ENCODE measurements around the gene MAP3K12.
A peak's percentile ranks its signal among the peaks of the same experiment; 100 is the strongest.

The MAP3K12 gene

DNA sequence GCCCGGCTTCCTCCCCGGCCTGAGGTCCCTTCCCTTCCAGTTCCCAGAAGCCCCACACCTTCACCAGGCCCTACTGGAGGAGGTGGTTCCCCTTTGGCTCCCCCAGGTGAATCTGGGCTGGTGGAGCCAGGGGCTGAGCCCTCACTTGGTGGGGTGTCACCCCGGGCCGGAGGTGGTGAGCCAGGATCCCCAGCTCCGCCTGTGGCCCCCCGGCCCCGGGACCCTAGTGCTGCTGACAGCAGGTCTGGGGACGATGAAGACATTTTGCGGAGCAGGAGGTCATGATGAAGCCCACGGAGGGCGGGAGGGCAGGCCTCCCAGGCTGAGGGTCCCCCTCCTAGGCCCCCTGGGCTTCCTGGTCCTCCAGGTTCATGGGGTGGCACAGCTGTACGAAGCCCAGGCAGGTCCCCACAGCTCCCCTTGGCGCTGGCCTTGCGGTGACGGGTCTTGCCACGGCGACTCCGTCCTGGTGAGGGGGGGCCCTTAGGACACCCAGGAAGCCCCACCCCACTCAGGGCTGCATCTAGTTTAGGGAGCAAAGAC, 16.6 kb downstream of the MAP3K12 start:
- DNase-seq (ENCODE audit: extremely low read depth, low read depth), result no peak
- no peak for TF ChIP-seq CTCF (IDR thresholded peaks at IDR 0.05; ENCODE audit: low read depth, low read length)

DNA sequence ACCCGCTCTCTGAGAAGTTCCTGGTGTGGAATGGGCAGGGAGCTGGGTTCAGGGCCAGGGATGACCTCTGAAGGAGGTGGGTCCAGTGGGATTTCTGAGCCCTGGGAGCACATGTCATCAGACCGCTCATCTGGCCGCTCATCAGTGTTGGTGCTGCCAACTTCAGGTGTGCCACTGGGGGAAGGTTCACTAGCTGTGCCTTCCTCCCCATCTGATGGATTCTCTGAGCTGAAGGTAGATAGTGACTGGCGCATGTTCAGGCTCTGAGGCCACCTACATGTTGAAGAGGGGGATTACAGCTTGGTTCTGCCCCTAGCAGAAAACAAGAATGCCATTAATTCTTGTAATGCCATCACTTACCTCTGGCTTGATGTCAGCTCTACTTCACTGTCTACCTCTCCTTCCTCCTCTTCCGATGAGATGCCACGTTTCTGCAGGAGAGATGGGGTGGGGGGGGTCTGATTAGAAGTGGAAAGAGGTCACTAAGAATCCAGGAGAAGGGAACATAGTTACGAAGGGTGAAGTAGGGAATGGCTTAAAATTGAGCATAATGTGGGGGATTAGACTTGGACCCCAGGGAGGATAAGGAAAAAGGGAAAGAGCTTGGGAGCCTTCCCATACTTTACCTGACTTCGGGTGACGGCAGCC, 17.2 kb downstream of the MAP3K12 start:
- DNase-seq (ENCODE audit: extremely low read depth, low read depth), result no peak

DNA sequence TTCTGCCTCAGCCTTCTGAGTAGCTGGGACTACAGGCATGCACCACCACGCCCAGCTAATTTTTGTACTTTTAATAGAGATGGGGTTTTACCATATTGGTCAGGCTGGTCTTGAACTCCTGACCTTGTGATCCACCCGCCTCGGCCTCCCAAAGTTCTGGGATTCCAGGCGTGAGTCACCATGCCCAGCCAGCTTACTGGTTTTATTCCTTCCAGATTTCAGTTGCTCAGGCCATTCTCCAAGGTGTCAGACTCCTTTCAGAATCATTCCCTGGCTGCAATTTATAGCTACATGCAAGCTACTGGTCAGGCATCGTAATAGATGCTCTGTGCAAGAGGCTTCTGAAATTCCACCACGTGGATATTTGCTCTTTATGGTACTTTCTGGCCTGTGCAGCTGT, 17.8 kb downstream of the MAP3K12 start:
- DNase-seq (ENCODE audit: extremely low read depth, low read depth), result peak; percentile 54

More for the DNA sequence above, 17.2 kb downstream of the MAP3K12 start:
- no peak; the same call in 1 of the 2 replicates for TF ChIP-seq CTCF (IDR thresholded peaks at IDR 0.05; ENCODE audit: low read depth, low read length)

- TF ChIP-seq CTCF (IDR thresholded peaks at IDR 0.05; ENCODE audit: low read depth, low read length), result no peak
- no peak for DNase-seq (ENCODE audit: extremely low read depth, low read depth)
Measured at GRCh38 chr12:53480491-53481442, 18.5 kb downstream of the MAP3K12 start.

DNA sequence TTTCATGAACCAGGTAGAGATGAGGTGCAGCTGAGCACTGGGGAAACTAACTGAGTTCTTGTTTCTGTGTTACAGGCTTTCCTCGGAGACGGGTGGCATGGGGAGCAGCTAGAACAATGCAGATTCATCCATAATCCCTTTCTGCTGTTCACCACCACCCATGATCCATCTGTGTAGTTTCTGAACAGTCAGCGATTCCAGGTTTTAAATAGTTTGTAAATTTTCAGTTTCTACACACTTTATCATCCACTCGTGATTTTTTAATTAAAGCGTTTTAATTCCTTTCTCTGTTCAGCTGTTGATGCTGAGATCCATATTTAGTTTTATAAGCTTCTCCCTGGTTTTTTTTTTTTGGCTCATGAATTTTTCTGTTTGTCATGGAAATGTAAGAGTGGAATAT, 19.9 kb downstream of the MAP3K12 start:
- TF ChIP-seq CTCF (IDR thresholded peaks at IDR 0.05; ENCODE audit: low read depth, low read length), result no peak
- no peak for DNase-seq (ENCODE audit: extremely low read depth, low read depth)

GRCh38 chr12:53478865-53479264, 20.4 kb downstream of the MAP3K12 start:
- no peak for TF ChIP-seq CTCF (IDR thresholded peaks at IDR 0.05; ENCODE audit: low read depth, low read length)
- DNase-seq (ENCODE audit: extremely low read depth, low read depth), result no peak

DNA sequence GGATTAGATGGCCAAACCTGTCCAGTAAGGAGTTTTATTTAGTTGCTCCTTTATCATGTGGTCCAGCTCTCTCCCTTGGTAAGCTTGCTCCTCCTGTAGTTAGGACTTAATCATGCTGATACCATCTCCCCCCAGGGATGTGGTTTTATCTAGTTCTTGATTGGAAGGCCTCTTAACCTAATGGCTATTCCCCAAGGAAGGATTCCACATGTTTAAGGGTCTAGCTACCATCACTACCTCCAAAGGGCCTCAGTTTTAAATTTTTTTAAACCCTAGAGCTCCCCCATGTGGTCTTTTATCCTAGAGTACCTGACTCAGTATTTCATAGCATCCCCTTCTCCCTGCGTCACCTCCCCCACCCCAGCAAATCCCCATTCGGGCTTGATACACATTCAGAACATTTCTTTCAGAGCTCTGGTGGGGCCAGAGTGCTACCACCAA, 22.5 kb downstream of the MAP3K12 start:
- no peak for DNase-seq (ENCODE audit: extremely low read depth, low read depth)
- peak; percentile 29 for TF ChIP-seq CTCF (IDR thresholded peaks at IDR 0.05; ENCODE audit: low read depth, low read length)
